Measurements from ENCODE around the gene C1QTNF12. TPM values are rescaled to one million over a fixed set of nuclear protein-coding genes. Genes with fewer than 3 reads are reported as not detected.

Gene C1QTNF12
- total RNA-seq, 1 donor from 2014 or later = 1.3 TPM

- TF ChIP-seq CTCF (IDR thresholded peaks at IDR 0.05; ENCODE audit: insufficient read depth, low read length, severe bottlenecking) = no peak
- Histone ChIP-seq H3K27me3 (ENCODE audit: control insufficient read depth, insufficient read depth, low read length) (peaks cover 2% of the 10 kb centered on the region), H3K4me3 (ENCODE audit: low read depth, low read length) (no peak overlapping the region), H3K36me3 (ENCODE audit: control insufficient read depth, insufficient read depth, low read length) (no peaks in the 10 kb centered on the region)
- FAIRE-seq (no peak), DNase-seq (ENCODE audit: low read depth) (no peak)
Measured at GRCh38 chr1:1208713-1209433, 37.6 kb downstream of the C1QTNF12 start.

- FAIRE-seq (no peak), DNase-seq (ENCODE audit: low read depth) (no peak)
- Histone ChIP-seq H3K4me3 (ENCODE audit: low read depth, low read length) (no peak overlapping the region), H3K27me3 (ENCODE audit: control insufficient read depth, insufficient read depth, low read length) (peaks cover 2% of the 10 kb centered on the region), H3K36me3 (ENCODE audit: control insufficient read depth, insufficient read depth, low read length) (no peaks in the 10 kb centered on the region)
- no peak for TF ChIP-seq CTCF (IDR thresholded peaks at IDR 0.05; ENCODE audit: insufficient read depth, low read length, severe bottlenecking)
Measured at GRCh38 chr1:1207571-1207892, 39.0 kb downstream of the C1QTNF12 start.

GRCh38 chr1:1206966-1207531, 39.5 kb downstream of the C1QTNF12 start:
- DNase-seq (ENCODE audit: low read depth) = no peak
- H3K27me3 ChIP-seq (ENCODE audit: control insufficient read depth, insufficient read depth, low read length) = peaks cover 2% of the 10 kb centered on the region
- no peak for FAIRE-seq
- TF ChIP-seq CTCF (IDR thresholded peaks at IDR 0.05; ENCODE audit: insufficient read depth, low read length, severe bottlenecking) = no peak
- no peaks in the 10 kb centered on the region for H3K36me3 ChIP-seq (ENCODE audit: control insufficient read depth, insufficient read depth, low read length)
- no peak overlapping the region for H3K4me3 ChIP-seq (ENCODE audit: low read depth, low read length)

GRCh38 chr1:1206376-1206965, 40.1 kb downstream of the C1QTNF12 start, which contains the start of gene TNFRSF18:
TNFRSF18 (minus strand) TSS chr1:1206592; CDS start chr1:1206571, 21 bp downstream.
- H3K4me3 ChIP-seq (ENCODE audit: low read depth, low read length) = peak within 1 kb of the TSS; percentile 25

GRCh38 chr1:1205769-1206375, 40.6 kb downstream of the C1QTNF12 start:
- FAIRE-seq (no peak), DNase-seq (ENCODE audit: low read depth) (no peak)
- Histone ChIP-seq H3K36me3 (ENCODE audit: control insufficient read depth, insufficient read depth, low read length) (no peaks in the 10 kb centered on the region), H3K27me3 (ENCODE audit: control insufficient read depth, insufficient read depth, low read length) (peaks cover 2% of the 10 kb centered on the region), H3K4me3 (ENCODE audit: low read depth, low read length) (peak overlapping the region; percentile 25)
- no peak for TF ChIP-seq CTCF (IDR thresholded peaks at IDR 0.05; ENCODE audit: insufficient read depth, low read length, severe bottlenecking)

More at GRCh38 chr1:1206376-1206965, 40.1 kb downstream of the C1QTNF12 start, which contains the start of gene TNFRSF18:
- Histone ChIP-seq H3K27me3 (ENCODE audit: control insufficient read depth, insufficient read depth, low read length) (peaks cover 2% of the 10 kb centered on the region), H3K36me3 (ENCODE audit: control insufficient read depth, insufficient read depth, low read length) (no peaks in the 10 kb centered on the region)
- DNase-seq (ENCODE audit: low read depth) (no peak), FAIRE-seq (no peak)
- TF ChIP-seq CTCF (IDR thresholded peaks at IDR 0.05; ENCODE audit: insufficient read depth, low read length, severe bottlenecking) = no peak

Measured in bronchial epithelial cell (primary cell).